Medulla oblongata (tissue), 1 donor: ENCODE measurements around the gene ALOX15.
"Not testable (repeated sequence)": the region's sequence is repeated elsewhere in the genome, so short reads cannot be mapped to it uniquely, and the experiment has no call there.

ENCODE experiments used
- DNase-seq: peaks from one replicate; pipeline ENCODE4 v3.0.0-alpha.2; 2015; ENCODE audit errors: extremely low spot score

The ALOX15 gene

DNA sequence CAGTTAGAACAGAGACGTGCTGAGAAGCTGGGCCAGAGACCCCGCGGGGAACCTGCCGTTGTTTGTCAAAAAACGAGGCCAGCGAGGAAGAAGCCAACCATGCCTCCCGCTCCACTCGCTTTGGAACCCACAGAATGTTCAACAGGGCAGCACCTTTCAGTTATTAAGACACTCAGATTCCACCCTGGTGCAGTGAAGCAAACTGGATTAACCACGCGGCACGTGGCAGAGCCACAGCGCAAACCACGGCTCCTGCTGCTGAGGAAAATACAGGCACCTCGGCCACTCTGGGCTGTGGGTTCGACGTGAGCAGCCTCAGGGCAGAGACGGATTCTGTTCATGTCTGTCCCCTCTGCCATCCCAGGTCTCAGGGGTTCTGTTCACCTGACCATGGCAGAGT, 24.4 kb downstream of the ALOX15 start:
- no peak for DNase-seq

DNA sequence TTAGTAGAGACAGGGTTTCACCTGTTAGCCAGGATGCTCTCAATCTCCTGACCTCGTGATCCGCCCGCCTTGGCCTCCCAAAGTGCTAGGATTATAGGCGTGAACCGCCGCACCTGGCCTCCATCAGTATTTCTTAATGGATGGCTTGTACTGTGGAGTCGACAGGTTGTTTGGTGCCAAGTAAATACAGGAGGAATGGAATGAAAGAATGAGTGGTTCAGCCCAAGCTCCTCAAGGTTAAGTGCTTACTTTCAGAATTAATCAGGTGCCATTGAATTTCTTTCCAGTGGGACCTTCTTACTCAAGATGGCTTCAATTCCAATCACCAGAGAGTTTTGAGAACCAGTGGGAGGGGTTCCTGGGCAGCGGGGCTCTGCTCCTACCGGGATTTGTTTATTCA, 25.0 kb downstream of the ALOX15 start:
- DNase-seq: no peak

DNA sequence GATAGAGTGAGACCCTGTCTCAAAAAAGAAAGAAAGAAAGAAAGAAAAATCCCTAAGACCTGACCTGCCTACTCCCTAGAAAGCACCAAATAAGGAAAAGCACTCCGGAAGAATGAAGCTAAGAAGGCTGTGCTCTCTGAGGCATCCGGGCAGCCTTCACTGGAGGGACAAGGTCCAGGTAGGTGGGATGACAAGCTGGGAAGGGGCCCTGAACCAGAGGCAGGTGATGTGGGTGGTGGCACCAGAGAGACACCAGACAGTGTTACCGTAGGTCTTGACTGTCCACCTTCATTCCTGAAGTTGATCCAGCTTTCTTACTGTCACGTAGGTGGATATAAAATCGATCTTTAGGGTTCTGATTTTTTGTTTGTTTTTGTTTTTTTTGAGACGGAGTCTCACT, 30.8 kb downstream of the ALOX15 start:
- no peak for DNase-seq

DNA sequence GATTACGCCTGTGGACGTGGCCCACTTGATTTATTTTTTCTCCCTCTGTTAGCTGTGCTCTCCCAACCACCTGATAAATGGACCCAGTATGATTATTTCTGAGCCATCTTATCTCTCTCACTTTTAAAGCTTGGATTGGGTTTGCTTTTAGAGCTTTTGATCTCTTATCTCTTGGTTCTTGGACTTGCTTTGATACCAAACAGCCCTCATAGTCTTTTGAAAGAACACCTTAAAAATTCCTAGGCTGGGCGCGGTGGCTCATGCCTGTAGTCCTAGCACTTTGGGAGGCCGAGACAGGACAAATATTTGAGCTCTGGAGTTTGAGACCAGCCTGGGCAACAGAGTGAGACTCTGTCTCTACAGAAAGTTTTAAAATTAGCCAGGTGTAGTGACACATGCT, 31.3 kb downstream of the ALOX15 start:
- no peak for DNase-seq

DNA sequence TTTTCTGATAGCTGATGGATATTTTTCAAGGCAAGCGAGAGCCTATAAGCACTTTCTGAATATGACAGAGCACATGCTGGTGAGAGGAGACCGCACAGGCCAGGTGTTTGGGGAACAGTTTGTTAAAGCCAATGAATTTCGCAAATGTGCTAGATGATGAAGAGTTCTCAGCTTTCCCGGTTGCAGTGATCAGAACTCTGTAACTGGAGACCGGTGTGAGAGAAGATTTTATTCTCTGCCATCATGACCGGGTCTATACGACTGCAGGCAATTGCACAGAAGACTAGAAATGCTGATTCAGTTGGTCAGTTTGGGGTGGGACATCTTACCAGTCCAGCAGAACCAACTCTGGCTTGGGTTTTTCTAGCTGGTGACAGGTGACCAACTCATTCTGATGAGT, 31.7 kb downstream of the ALOX15 start:
- no peak for DNase-seq

DNA sequence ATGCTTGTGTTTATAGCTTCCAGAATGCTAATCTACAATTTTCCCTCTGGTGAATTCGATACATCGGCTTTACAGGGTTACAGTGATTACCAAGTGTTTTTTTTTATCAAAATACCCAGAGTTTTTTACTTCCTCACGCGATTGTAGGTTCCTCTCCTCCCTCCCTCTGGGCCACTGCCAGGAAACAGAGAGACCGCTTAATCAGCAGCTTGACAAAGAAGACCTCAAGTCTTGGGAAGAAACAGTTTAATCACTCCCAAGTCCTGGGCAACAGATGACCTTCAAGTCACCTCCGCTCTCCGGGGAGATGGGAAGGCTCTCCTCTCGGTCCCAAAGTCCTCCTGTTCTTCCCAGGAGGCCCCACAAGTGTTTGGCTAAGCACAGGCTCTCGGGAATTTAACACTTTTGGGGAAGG, 33.7 kb downstream of the ALOX15 start:
- DNase-seq: peak; percentile 90

DNA sequence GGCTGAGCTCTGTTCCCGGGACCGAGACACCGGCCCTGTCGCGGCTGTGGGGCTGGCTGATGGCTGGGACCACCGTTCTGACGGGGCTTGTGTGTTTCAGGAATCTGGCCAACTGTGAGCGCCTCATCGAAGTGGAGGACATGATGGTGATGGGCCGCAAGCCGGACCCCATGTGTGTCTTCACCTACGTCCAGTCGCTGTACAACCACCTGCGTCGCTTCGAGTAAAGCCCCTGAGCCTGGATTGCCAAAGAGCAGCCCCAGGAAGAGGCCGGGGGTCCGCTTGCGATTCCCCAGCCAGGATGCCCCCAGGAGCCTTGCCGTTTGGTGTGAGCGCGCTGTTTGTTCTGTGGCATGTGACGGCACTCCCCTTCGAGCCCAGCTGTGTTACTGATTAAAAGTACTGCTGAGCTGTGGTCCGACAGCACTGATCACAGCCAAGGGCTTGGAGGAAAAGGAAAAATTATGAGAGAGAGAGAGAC, 34.2 kb downstream of the ALOX15 start:
- no peak for DNase-seq

DNA sequence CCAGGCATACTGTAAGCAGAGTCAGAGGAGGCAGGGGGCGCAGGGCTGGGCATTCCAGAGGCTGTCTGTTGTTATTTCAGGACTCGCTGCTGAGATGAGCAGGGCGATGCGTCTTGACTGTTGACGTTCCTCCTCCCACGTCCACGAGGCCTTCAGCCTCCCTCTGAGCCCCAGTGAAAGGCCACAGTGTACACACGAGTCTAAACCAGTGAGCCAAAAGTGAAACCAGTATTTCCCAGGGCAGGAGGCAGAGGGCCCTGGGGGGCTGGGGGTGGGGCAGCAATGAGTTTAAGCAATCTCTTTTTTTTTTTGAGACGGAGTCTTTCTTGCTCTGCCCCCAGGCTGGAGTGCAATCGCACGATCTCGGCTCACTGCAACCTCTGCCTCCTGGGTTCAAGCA, 35.7 kb downstream of the ALOX15 start:
- peak; percentile 61 for DNase-seq

DNA sequence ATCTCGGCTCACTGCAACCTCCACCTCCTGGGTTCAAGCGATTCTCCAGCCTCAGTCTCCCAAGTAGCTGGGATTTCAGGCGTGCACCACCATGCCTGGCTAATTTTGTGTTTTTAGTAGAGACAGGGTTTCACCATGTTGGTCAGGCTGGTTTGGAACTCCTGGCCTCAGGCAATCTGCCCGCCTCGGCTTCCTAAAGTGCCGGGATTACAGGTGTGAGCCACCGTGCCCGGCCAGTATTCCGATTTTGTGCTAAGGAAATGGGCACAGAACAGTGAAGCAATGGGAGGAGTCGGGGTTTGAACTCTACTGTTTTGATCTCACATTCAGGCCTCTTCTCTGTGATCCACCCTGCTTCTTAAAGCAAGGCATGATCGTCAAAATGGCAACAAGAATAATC, 36.7 kb downstream of the ALOX15 start:
- DNase-seq: not testable (repeated sequence)

DNA sequence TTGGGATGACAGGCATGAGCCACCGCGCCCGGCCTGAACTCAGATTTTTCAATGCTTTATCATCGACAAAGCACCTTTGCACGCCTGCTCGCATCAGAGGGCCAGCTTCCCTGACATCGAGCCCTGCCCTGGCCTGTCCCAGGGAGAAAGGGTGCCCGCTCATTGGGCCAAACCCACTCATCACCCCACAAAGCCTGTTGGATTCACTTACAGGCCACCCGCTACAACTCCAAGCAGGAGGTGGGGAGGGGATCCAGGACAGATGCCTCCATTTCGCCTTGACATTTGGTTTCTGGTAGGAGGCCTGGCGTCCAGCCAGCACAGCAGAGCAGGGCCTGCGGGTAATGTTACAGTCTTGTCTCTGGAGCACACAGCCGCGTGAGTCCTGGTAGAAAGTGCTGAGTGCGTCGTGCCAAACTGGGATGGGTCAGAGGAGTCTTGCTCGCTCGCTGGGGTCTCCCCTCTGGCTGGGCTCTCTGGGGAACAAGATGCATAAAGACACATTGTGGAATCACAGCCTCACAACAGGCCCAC, 37.3 kb downstream of the ALOX15 start:
- DNase-seq: no peak

DNA sequence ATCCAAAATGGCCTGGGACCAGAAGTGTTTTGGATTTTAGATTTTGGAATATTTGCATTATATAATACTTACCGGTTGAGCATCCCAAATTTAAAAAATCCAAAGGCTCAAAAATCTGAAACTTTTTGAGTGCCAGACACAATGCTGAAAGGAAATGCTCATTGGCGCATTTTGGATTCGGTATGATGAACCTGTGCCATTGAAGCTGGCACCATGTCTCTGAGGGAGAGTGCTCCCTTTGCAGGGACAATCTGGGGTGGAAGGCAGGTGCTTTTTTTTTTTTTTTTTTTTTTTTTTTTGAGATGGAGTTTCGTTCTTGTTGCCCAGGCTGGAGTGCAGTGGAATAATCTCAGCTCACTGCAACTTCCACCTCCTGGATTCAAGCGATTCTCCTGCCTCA, 39.4 kb downstream of the ALOX15 start:
- no peak for DNase-seq

DNA sequence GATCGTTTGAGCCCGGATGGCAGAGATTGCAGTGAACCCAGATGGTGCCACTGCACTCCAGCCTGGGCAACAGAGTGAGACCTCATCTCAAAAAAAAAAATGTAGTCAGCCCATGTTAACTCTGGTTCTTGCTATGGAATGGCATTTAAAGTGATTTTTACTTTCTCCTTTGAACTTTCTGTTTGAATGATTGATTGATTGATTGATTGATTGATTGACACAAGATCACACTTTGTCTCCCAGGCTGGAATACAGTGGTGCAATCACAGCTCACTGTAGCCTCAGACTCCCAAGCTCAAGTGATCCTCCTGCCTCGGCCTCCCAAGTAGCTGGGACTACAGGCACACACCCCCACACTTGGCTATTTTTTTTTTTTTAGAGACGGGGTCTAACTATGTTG, 40.2 kb downstream of the ALOX15 start:
- no peak for DNase-seq

DNA sequence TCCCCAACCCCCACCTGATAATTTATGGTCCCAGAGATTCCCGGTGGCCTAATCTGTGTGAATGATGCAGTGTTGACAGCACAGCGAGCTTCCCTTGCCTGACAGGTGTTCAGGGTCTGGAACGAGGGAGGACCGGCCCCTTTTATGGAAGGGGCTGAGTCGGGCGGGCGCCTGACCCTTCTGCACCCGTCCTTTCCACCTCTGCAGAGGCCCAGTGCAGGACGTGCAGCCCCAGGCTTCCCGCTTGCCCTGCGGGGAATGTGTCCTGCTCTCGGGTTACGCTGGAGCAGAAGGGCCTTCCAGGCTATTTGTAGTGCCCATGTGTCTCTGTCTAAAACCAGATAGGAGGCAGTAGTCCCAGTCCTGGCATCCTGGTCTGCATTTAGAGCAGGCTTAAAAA, 40.9 kb downstream of the ALOX15 start:
- DNase-seq: no peak

DNA sequence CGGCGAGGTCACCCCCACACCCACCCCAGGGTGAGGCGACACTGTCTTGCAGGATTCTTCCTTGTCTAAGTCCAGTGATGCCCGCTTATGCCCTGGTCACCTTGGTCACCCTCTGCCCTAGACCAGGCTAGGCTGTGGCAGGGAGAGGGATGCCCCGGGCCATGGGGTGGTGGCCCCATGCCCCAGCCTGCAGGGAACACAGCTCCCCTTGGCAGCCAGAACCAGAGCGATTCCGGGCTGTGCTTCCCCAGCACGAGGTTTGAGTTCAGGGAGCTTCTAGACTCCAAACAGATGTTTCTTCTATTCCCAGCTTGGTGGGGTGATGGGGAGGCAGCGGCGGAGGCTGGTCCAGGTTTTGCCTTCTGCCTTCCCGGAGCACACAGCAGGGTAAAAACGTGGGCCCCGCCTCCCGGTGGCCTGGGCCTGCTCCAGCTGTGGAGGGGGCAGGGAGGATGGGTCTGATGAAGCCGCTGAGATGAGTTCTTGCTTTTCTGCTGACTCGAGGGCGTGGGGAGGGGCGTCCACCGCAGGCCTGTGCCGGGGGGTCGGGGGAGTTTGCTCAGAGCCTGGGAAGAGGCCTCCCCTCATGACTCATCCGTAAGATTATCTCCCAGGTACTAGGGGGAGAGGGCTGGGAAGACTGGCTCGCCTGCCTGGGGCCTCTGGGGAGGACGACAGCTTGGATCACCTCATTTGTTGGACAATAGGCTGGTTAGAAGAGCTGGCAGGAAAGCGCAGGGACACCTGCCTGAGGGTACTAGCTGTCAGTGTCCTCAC, 41.8 kb downstream of the ALOX15 start:
- DNase-seq: no peak

DNA sequence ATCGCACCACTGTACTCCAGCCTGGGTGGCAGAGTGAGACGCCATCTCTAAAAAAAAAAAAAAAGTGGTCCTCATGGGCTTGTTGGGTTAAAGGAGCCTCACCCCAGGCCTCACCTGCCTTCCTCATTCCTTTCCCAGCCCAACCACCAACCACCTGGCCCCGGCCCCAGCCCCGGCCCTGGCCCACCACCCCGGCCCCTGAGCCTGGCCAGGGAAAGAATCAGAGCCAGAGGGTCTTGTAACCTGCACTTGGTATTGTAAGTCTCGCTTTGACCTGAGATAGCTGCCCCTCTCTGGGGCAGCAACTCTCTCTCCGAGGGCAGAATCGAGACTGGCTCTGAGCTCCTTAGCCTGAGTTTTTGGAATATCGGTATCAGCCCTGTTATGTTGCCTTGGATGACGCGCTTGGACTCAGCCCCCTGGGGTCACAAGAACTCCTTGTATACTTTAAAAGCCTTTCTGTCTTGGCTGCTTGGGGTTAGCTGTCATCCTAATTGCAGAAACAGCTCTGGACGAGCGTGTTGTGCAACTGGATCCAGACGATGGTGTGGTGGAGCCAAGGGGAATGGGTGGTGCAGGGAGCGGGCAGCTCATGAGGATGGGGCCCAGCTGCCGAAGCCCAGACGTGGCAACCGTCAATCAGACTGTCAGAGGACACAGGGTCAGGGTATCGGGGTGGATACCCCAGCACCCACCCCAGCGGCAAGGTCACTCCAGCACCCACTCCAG, 42.5 kb downstream of the ALOX15 start:
- DNase-seq: no peak

DNA sequence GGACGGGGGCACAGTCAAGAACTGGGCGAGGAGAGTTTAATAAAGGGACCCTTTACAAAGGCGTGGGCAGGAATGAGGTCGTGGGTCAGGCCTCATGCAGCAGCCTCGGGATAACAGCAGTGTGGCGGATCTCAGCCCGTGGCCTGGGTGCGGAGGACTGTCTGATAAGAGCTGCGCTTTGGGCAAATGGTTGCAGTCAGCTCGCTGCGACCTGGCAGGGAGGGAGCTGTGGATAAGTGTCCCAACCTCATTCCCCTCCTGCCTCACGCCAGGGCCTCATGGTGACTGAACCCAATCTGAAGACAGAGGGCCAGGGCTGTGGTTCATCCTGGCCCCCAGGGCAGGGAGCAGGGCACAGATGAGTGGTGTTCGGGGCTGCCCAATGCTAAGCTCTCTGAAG, 43.5 kb downstream of the ALOX15 start:
- DNase-seq: no peak

DNA sequence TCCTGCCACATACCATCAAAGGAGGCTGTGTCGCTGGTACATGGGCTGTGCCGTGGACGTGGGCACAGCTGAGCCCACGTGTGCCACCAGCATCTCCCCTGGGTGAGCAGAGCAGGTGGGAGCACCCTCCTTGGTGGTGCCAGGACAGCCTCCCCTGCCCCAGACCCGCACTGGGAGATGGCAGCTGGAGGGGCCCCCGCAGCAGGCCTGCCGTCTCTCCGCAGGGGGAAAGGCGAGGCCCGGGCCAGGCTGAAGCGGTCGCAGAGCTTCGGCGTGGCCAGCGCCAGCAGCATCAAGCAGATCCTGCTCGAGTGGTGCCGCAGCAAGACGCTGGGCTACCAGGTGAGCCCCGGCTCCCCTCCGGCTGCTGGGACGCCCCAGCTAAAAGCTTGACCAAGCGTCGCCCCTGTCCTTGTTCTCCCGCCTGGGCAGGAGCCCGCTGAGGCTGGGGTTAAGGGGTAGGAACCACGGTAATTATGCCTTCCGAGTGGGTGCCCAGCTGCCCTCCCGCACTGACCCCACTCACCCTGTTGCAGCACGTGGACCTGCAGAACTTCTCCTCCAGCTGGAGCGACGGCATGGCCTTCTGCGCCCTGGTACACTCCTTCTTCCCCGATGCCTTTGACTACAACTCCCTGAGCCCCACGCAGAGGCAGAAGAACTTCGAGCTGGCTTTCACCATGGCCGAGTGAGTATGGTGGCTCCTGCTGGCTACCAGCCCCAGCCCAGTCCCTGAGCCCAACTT, 44.7 kb downstream of the ALOX15 start:
- DNase-seq: no peak

DNA sequence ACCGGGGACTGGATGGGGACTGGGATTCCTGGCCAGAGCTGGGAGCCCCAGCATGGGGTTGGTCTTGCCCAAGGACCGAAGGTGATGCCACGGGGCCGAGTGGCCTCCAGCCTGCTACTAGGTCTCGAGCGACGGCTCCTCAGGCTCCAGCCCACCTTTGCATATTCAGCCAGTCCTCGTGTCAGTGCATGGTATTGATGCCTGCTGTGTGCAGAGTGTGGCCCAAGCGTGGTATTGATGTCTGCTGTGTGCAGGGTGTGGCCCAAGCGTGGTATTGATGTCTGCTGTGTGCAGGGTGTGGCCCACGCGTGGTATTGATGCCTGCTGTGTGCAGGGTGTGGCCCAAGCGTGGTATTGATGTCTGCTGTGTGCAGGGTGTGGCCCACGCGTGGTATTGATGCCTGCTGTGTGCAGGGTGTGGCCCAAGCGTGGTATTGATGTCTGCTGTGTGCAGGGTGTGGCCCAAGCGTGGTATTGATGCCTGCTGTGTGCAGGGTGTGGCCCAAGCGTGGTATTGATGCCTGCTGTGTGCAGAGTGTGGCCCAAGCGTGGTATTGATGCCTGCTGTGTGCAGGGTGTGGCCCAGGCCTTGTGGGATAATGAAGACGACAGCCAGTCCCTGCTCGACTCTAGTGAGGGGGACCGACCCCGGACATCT, 45.7 kb downstream of the ALOX15 start:
- not testable (repeated sequence) for DNase-seq

DNA sequence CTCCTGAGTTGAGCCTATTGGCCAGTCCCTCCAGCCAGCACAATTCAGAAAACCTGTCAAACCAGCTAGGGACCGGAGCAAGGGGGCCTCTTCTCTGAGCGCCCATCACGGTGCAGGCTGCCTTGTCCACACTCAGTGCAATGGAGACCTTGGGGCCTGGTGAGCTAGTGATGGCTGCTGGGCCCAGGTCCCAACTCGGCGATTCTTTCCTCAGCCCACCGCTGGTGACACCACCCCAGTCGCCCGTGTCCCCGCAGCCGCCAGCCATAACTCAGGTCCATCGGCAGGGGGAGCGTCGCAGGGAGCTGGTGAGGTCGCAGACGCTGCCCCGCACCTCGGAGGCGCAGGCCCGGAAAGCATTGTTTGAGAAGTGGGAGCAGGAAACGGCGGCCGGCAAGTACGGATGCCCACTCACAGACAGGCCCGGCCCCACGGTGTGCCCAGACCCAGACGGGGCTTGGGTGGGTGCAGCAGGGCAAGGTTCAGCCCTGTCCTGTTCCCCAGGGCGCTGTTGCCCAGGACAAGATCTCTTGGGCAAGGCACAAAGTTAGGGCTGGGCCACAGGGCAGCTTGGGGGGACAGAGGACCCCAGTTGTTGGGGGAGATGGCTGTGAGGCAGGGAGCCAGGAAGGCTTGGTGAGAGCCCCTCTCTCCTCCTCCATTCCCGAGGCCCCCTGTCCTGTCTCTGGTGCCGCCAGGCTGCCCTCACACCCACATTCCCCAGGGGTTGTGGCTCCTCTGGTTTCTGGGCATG, 46.4 kb downstream of the ALOX15 start:
- peak; percentile 26 for DNase-seq

DNA sequence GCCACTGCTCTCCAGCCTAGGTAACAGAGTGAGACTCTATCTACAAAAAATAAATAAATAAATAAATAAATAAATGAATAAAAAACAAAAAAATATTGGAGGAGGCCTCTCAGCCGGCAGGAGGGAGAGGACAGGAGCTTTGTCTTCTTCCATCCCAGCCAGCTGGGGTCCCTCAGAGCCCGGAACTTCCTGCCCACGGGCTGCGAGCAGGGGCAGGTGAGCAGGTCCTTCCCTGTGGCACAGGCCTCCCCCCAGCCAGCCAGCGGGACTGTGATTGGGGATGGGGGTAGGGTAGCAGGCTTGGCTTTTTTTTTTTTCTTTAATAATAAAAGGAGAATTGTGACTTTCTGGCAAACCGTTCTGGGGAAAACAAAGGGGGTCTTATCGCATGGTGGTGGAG, 47.1 kb downstream of the ALOX15 start:
- DNase-seq: no peak

DNA sequence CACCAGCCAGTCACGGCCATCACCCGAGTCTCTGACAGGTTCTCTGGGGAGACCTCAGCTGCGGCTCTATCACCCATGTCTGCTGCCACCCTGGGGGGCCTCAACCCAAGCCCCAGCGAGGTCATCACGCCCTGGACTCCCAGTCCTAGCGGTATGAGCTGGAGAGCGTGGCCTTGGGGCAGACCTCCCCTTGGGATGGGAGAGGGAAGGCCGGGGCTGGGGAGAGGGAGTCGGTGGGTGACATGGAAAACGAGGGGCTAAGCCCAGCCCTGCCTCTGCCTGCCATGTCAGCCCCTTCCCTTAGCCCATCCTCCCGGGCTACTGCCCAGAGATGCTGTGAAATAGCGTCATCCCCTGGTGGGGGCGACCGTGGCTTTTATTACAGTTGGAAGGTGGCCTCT, 48.5 kb downstream of the ALOX15 start:
- no peak for DNase-seq
